Measurements from ENCODE around the gene LAMC1. TPM values are rescaled to one million over a fixed set of nuclear protein-coding genes. Genes with fewer than 3 reads are reported as not detected.
A peak's percentile ranks its signal among the peaks of the same experiment; 100 is the strongest.

The LAMC1 gene
- total RNA-seq, 1 donor from 2014 or later: 164 TPM

GRCh38 chr1:183137782-183138181, 114.6 kb downstream of the LAMC1 start:
- Mint-ChIP-seq H3K4me3 (no peak overlapping the region), H3K9me3 (no peaks in the 10 kb centered on the region), H3K27me3 (no peaks in the 10 kb centered on the region), H3K36me3 (peaks cover 65% of the 10 kb centered on the region), H3K4me1 (ENCODE audit: unreplicated experiment) (peaks cover 6% of the 10 kb centered on the region), H3K27ac (no peak overlapping the region)
- no peak for TF ChIP-seq CTCF (conservative IDR thresholded peaks at IDR 0.05)
- no peak for DNase-seq (ENCODE audit: extremely low spot score, unreplicated experiment)

GRCh38 chr1:183138301-183138700, 115.1 kb downstream of the LAMC1 start:
- peaks cover 63% of the 10 kb centered on the region for H3K36me3 Mint-ChIP-seq
- H3K9me3 Mint-ChIP-seq: no peaks in the 10 kb centered on the region
- DNase-seq (ENCODE audit: extremely low spot score, unreplicated experiment): no peak
- no peaks in the 10 kb centered on the region for H3K27me3 Mint-ChIP-seq
- no peak overlapping the region for H3K27ac Mint-ChIP-seq
- no peak overlapping the region for H3K4me3 Mint-ChIP-seq
- no peak for TF ChIP-seq CTCF (conservative IDR thresholded peaks at IDR 0.05)
- H3K4me1 Mint-ChIP-seq (ENCODE audit: unreplicated experiment): peaks cover 6% of the 10 kb centered on the region

- Mint-ChIP-seq H3K9me3 (no peaks in the 10 kb centered on the region), H3K27ac (peak overlapping the region; percentile 2), H3K36me3 (peaks cover 56% of the 10 kb centered on the region), H3K4me1 (ENCODE audit: unreplicated experiment) (peaks cover 6% of the 10 kb centered on the region), H3K4me3 (no peak overlapping the region), H3K27me3 (no peaks in the 10 kb centered on the region)
- no peak for TF ChIP-seq CTCF (conservative IDR thresholded peaks at IDR 0.05)
- DNase-seq (ENCODE audit: extremely low spot score, unreplicated experiment): no peak
Observed at GRCh38 chr1:183139281-183139942, 116.2 kb downstream of the LAMC1 start.

- no peak for DNase-seq (ENCODE audit: extremely low spot score, unreplicated experiment)
- no peak overlapping the region for H3K27ac Mint-ChIP-seq
- peaks cover 56% of the 10 kb centered on the region for H3K36me3 Mint-ChIP-seq
- peaks cover 6% of the 10 kb centered on the region for H3K4me1 Mint-ChIP-seq (ENCODE audit: unreplicated experiment)
- H3K9me3 Mint-ChIP-seq: no peaks in the 10 kb centered on the region
- no peaks in the 10 kb centered on the region for H3K27me3 Mint-ChIP-seq
- TF ChIP-seq CTCF (conservative IDR thresholded peaks at IDR 0.05): no peak
- H3K4me3 Mint-ChIP-seq: no peak overlapping the region
Observed at GRCh38 chr1:183140633-183141032, 117.4 kb downstream of the LAMC1 start.

- TF ChIP-seq CTCF (conservative IDR thresholded peaks at IDR 0.05): no peak
- no peaks in the 10 kb centered on the region for H3K9me3 Mint-ChIP-seq
- H3K4me1 Mint-ChIP-seq (ENCODE audit: unreplicated experiment): peaks cover 6% of the 10 kb centered on the region
- H3K27ac Mint-ChIP-seq: no peak overlapping the region
- H3K36me3 Mint-ChIP-seq: peaks cover 43% of the 10 kb centered on the region
- H3K27me3 Mint-ChIP-seq: no peaks in the 10 kb centered on the region
- no peak overlapping the region for H3K4me3 Mint-ChIP-seq
- DNase-seq (ENCODE audit: extremely low spot score, unreplicated experiment): no peak
Observed at GRCh38 chr1:183142171-183142570, 119.0 kb downstream of the LAMC1 start.
